Endothelial cell of umbilical vein (primary cell): ENCODE results near the gene FGFRL1. TPM values are rescaled to one million over a fixed set of nuclear protein-coding genes. Genes with fewer than 3 reads are reported as not detected.

Source experiments
- BruUV-seq: library from RNA; stranded (reverse); fragments of 400-500 nt; replicated peaks from 2 replicates; lab custom pipeline; 2021; lab: Mats Ljungman, UMichigan
- CTCF ChIA-PET: fragments of 300-600, 350-600 bp; sonication (Branson Sonifier 250); formaldehyde crosslinking; loops from one replicate; lab custom pipeline; 2021; ENCODE audit warnings: antibody characterized with exemption, inconsistent platforms; lab: Charles Lee
- POLR2A ChIA-PET: fragments of 300-600, 350-600 bp; sonication (Branson Sonifier 250); formaldehyde crosslinking; loops from one replicate; lab custom pipeline; 2021; ENCODE audit warnings: antibody characterized with exemption, inconsistent platforms; lab: Charles Lee
- DNase-seq: peaks from one replicate; pipeline ENCODE4 v3.0.0-alpha.2; 2011; ENCODE audit warnings: low read depth, low spot score
- FAIRE-seq: peaks from 2 replicates; lab custom pipeline; 2011; peaks lifted over from hg19 to GRCh38; lab: Jason Lieb, UNC
- H2AFZ ChIP-seq: 2 replicates; pipeline ENCODE4 v1.6.0; 2012; ENCODE audit warnings: low read depth, low read length, control low read depth, inconsistent platforms
- H3K27ac ChIP-seq: 2 replicates; pipeline ENCODE4 v1.5.1; 2011; ENCODE audit warnings: low read depth, mild to moderate bottlenecking, control low read depth, low read length, moderate library complexity; ENCODE audit not compliant: insufficient read depth
- H3K27me3 ChIP-seq, 2 experiments: 2 replicates each; pipeline versions ENCODE4 v1.6.0 to v1.6.1; 2011; ENCODE audit warnings: low read length in 2 of 2, mixed read lengths in 1 of 2; ENCODE audit not compliant: control insufficient read depth in 2 of 2, insufficient read depth in 2 of 2
- H3K36me3 ChIP-seq, 2 experiments: 2 replicates in 1 of 2; 3 replicates in 1 of 2; pipeline ENCODE4 v1.5.1; 2011; ENCODE audit warnings: low read length in 2 of 2, mild to moderate bottlenecking in 1 of 2, moderate library complexity in 1 of 2; ENCODE audit not compliant: control insufficient read depth in 2 of 2, insufficient read depth in 2 of 2; ENCODE audit errors: extremely low read depth in 1 of 2
- H3K4me1 ChIP-seq: 3 replicates; pipeline ENCODE4 v1.5.1; 2011; ENCODE audit warnings: mild to moderate bottlenecking, low read length; ENCODE audit not compliant: control insufficient read depth, insufficient read depth; ENCODE audit errors: extremely low read depth
- H3K4me2 ChIP-seq: 2 replicates; pipeline ENCODE4 v1.6.1; 2011; ENCODE audit warnings: low read length, control low read depth, mixed read lengths; ENCODE audit not compliant: insufficient read depth
- H3K4me3 ChIP-seq, 3 experiments: fragments of 200-600 bp in 1 of 3; sonication (generic), shearing (Covaris generic) in 1 of 3; replicated peaks in 1 of 3; 2 replicates each; pipeline ENCODE4 v1.5.1; 2011 to 2016; ENCODE audit warnings: control low read depth in 3 of 3, low read length in 3 of 3, mild to moderate bottlenecking in 2 of 3, inconsistent platforms in 1 of 3, low read depth in 1 of 3, moderate library complexity in 1 of 3; ENCODE audit not compliant: insufficient read depth in 1 of 3
- H3K79me2 ChIP-seq: 2 replicates; pipeline ENCODE4 v1.6.0; 2012; ENCODE audit warnings: low read length, inconsistent platforms; ENCODE audit not compliant: control insufficient read depth, insufficient read depth
- H3K9ac ChIP-seq: replicated peaks from 2 replicates; pipeline ENCODE3; 2011; ENCODE audit warnings: low read length, control low read depth; ENCODE audit not compliant: insufficient read depth; ENCODE audit errors: extremely low read depth
- H3K9me1 ChIP-seq: replicated peaks from 3 replicates; pipeline ENCODE4 v1.6.0; 2011; ENCODE audit warnings: mild to moderate bottlenecking, low read length; ENCODE audit not compliant: control insufficient read depth, insufficient read depth; ENCODE audit errors: extremely low read depth
- H3K9me3 ChIP-seq: replicated peaks from 2 replicates; pipeline ENCODE4 v1.5.1; 2012; ENCODE audit warnings: low read length, inconsistent platforms; ENCODE audit not compliant: control insufficient read depth, insufficient read depth
- H4K20me1 ChIP-seq: replicated peaks from 2 replicates; pipeline ENCODE3; 2011; ENCODE audit warnings: mild to moderate bottlenecking, low read length; ENCODE audit not compliant: control insufficient read depth, insufficient read depth; ENCODE audit errors: extremely low read depth
- EZH2 ChIP-seq: IDR thresholded peaks from 2 replicates; pipeline ENCODE4 v1.6.1; 2012; ENCODE audit warnings: borderline replicate concordance, low read depth, mild to moderate bottlenecking, moderate library complexity, low read length, inconsistent platforms; ENCODE audit not compliant: severe bottlenecking
- FOS ChIP-seq: IDR thresholded peaks from 2 replicates; pipeline ENCODE4 v1.6.1; 2011; ENCODE audit warnings: mild to moderate bottlenecking, low read length, moderate library complexity, borderline replicate concordance; ENCODE audit not compliant: insufficient read depth
- GATA2 ChIP-seq: IDR thresholded peaks from 2 replicates; pipeline ENCODE4 v1.7.0; 2011; ENCODE audit warnings: low read depth, mild to moderate bottlenecking, moderate library complexity, mixed read lengths, low read length; ENCODE audit not compliant: insufficient read length, insufficient read depth
- JUN ChIP-seq: IDR thresholded peaks from 2 replicates; pipeline ENCODE4 v1.6.1; 2011; ENCODE audit warnings: borderline replicate concordance, low read depth; ENCODE audit not compliant: insufficient read length, insufficient read depth
- MYC ChIP-seq: IDR thresholded peaks from one replicate; pipeline ENCODE4 v1.6.1; 2011; ENCODE audit warnings: mild to moderate bottlenecking, low read depth, low read length
- POLR2A ChIP-seq: IDR thresholded peaks from 2 replicates; pipeline ENCODE4 v1.6.1; 2012; ENCODE audit warnings: low read depth, mild to moderate bottlenecking, control low read depth, low read length
- POLR2AphosphoS5 ChIP-seq: IDR thresholded peaks from 2 replicates; pipeline ENCODE4 v1.6.1; 2012; ENCODE audit warnings: low read depth, mild to moderate bottlenecking, control low read depth, low read length, moderate library complexity; ENCODE audit not compliant: insufficient read depth
- dilution Hi-C: fragments of 300-500 bp; cut with MboI; formaldehyde crosslinking; loops from one replicate; pipeline ENCODE4 v1.15.0; 2019; ENCODE audit warnings: low sequenced_read_pairs; ENCODE audit not compliant: extremely low pct_ligation_motif_present
- intact Hi-C: fragments of 100-400 bp; cut with micrococcal nuclease; formaldehyde crosslinking; loops from one replicate; pipeline ENCODE4 v1.10.0; 2022
- polyA plus RNA-seq, 4 experiments: library from polyadenylated mRNA; depleted of rRNA in 3 of 4; stranded (reverse) in 3 of 4; unstranded in 1 of 4; fragments of >200 nt; gene quantifications; 2 replicates each; pipeline versions ENCODE4 v1.2.1 to v1.2.3, GENCODE V29; 2011 to 2012; ENCODE audit warnings: missing spikeins in 1 of 4
- total RNA-seq: library from RNA; stranded (reverse); gene quantifications from 2 replicates; pipeline ENCODE4 v1.2.3, GENCODE V29; 2021
- TF ChIP-seq, protein P1 (sequence below), 2 donors: IDR thresholded peaks; 1 replicate in 1 of 2; 2 replicates in 1 of 2; pipeline ENCODE4 v1.5.1; 2011; ENCODE audit warnings: low read length in 2 of 2, mild to moderate bottlenecking in 2 of 2, moderate library complexity in 2 of 2, control low read depth in 1 of 2, inconsistent platforms in 1 of 2, low read depth in 1 of 2; ENCODE audit not compliant: insufficient read depth in 1 of 2; ENCODE audit errors: extremely low read depth in 1 of 2
- TF ChIP-seq, protein P2 (sequence below): IDR thresholded peaks from 2 replicates; pipeline ENCODE4 v1.6.1; 2011; ENCODE audit not compliant: insufficient read depth, insufficient read length

Gene FGFRL1
- total and polyA plus RNA-seq, 2 donors (not counting 3 experiments of a cell fraction or from before 2014, with no cell fraction given), result 33.3 to 74.6 TPM

DNA sequence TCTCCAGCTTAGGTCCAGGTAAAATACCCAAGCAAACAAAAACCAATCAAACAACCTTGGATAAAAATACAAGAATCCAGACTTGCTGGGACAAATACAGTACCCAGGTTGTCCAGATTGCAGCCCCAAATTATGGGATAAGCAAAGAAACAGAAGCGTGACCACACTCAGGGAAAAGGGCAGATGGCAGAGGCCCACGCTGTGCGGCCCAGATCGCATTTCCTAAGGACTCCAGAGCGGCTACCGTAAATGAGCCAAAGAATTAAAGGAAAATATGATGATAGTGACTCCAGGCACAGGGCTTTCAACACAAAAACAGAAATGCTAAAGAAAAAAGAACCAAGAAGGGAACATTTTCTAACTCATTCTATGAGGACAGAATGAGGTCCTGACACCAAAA is 50.3 kb downstream of the FGFRL1 start:
- BruUV-seq, result no TSS peak
- H3K9ac ChIP-seq, result no peak overlapping the region
- CTCF ChIA-PET, result no interaction called here
- no peaks in the 10 kb centered on the region for H3K9me3 ChIP-seq
- H3K4me1 ChIP-seq, result no peaks in the 10 kb centered on the region
- no peak overlapping the region for H3K27ac ChIP-seq
- dilution Hi-C loops (no loop called here), intact Hi-C loops (no loop called here)
- H3K79me2 ChIP-seq, result no peaks in the 10 kb centered on the region
- TF ChIP-seq JUN (no peak), FOS (no peak), GATA2 (no peak), POLR2AphosphoS5 (no peak), POLR2A (no peak), MYC (no peak), EZH2 (no peak)
- TF ChIP-seq, protein P1, sequence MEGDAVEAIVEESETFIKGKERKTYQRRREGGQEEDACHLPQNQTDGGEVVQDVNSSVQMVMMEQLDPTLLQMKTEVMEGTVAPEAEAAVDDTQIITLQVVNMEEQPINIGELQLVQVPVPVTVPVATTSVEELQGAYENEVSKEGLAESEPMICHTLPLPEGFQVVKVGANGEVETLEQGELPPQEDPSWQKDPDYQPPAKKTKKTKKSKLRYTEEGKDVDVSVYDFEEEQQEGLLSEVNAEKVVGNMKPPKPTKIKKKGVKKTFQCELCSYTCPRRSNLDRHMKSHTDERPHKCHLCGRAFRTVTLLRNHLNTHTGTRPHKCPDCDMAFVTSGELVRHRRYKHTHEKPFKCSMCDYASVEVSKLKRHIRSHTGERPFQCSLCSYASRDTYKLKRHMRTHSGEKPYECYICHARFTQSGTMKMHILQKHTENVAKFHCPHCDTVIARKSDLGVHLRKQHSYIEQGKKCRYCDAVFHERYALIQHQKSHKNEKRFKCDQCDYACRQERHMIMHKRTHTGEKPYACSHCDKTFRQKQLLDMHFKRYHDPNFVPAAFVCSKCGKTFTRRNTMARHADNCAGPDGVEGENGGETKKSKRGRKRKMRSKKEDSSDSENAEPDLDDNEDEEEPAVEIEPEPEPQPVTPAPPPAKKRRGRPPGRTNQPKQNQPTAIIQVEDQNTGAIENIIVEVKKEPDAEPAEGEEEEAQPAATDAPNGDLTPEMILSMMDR (IDR thresholded peaks at IDR 0.05; ENCODE audit: extremely low read depth in 1 of 2, insufficient read depth in 1 of 2, low read depth in 1 of 2, low read length in 2 of 2), result no peak
- TF ChIP-seq, protein P2, sequence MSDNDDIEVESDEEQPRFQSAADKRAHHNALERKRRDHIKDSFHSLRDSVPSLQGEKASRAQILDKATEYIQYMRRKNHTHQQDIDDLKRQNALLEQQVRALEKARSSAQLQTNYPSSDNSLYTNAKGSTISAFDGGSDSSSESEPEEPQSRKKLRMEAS, result no peak
- FAIRE-seq (no peak), DNase-seq (no peak)
- H3K4me3 ChIP-seq, result no peak overlapping the region
- H3K4me2 ChIP-seq, result no peak overlapping the region
- no peaks in the 10 kb centered on the region for H4K20me1 ChIP-seq
- no peaks in the 10 kb centered on the region for H3K36me3 ChIP-seq
- POLR2A ChIA-PET, result no interaction called here
- peaks cover 10 to 25% of the 10 kb centered on the region in 2 experiments for H3K27me3 ChIP-seq
- H2AFZ ChIP-seq, result no peak overlapping the region
- H3K9me1 ChIP-seq, result no peaks in the 10 kb centered on the region
